Measurements from ENCODE around the gene PEX11G.
A peak's percentile ranks its signal among the peaks of the same experiment; 100 is the strongest.

PEX11G gene

GRCh38 chr19:7433456-7433855 is 55.4 kb downstream of the PEX11G start:
- DNase-seq (ENCODE audit: low spot score), result peak; percentile 53

- DNase-seq (ENCODE audit: low spot score), result no peak
Observed at GRCh38 chr19:7429638-7430282, 59.1 kb downstream of the PEX11G start.

- DNase-seq (ENCODE audit: low spot score), result no peak
Observed at GRCh38 chr19:7428651-7429113, 60.2 kb downstream of the PEX11G start.

- no peak for DNase-seq (ENCODE audit: low spot score)
Observed at GRCh38 chr19:7427944-7428343, 60.9 kb downstream of the PEX11G start.

GRCh38 chr19:7426986-7427385 is 61.8 kb downstream of the PEX11G start:
- no peak for DNase-seq (ENCODE audit: low spot score)

Data from AG20443 (cell line).